ENCODE measurements around the gene MKLN1. TPM values are rescaled to one million over a fixed set of nuclear protein-coding genes. Genes with fewer than 3 reads are reported as not detected.
A peak's percentile ranks its signal among the peaks of the same experiment; 100 is the strongest.

The MKLN1 gene
- total and polyA plus RNA-seq, 7 experiments from 2014 or later, result 30.8 to 69.8 (median 56.7) TPM

DNA sequence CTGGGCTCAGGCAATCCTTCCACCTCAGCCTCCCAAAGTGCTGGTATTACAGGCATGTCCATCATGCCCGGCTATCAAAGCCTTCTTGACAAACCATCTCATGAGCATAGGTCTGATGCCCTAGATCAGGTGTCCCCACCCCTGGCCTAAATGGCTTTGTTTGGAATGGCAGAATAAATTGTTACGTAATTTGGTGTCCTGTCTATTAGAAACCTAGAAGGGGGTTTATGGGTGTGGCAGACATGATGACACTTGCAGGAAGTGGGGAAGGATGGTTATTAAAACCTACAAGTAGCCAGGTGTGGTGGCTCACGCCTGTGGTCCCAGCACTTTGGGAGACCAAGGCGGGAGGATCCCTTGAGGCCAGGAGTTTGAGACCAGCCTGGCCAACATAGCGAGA, 38.6 kb upstream of the MKLN1 start:
- CTCF ChIA-PET, result no interaction called here
- intact Hi-C loops (cut with micrococcal nuclease), result no loop called here

DNA sequence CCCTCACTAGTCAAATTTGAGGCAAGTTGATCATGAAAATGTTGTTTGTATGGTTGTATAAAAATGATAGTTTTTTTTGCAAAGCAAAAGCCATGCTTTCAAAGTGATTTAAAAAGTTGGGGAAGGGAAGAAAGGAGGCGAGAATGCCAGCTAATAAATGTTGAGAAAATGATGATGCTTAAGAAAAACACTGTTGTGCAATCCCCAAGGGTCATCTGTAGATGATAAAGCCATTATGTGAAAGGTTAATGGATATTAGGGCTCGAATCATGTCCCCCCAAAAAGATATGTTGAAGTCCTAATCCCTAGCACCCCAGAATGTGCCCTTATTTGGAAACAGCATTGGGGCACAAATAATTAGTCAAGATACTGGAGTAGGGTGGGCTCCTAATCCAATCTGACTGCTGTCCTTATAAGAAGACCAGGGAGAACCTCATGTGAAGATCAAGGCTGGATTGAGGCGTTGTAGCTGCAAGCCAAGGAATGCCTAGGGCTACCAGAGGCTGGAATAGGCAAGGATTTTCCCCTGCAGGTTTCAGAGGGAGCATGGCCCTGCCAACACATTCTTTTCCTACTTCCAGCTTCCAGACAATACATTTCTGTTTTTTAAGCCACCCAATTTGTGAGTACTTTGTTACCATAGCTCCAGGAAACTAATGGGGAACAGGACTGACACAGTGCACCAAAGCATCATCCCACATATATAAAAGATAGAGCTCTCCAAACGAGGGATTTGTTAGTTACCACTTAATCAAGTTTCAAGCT, 35.4 kb upstream of the MKLN1 start:
- CTCF ChIA-PET, result interaction anchor here (0.6 to 0.9 kb wide), 2 partner anchors 11 to 196 kb away, joined by 3 read pairs; no protein-coding TSS in a partner anchor
- Histone ChIP-seq H3K27ac (ENCODE audit: low read depth, low read length) (no peak overlapping the region), H3K4me1 (ENCODE audit: control insufficient read depth in 2 of 2, insufficient read depth in 2 of 2, low read length in 2 of 2) (no peaks in the 10 kb centered on the region), H3K36me3 (ENCODE audit: control insufficient read depth in 2 of 3, insufficient read depth in 3 of 3, low read length in 3 of 3) (no peaks in the 10 kb centered on the region), H3K9me3 (ENCODE audit: control insufficient read depth in 2 of 3, low read length in 3 of 3) (no peaks in the 10 kb centered on the region), H3K4me3 (ENCODE audit: low read length) (no peak overlapping the region), H3K27me3 (ENCODE audit: control insufficient read depth in 2 of 2, insufficient read depth in 2 of 2, low read length in 2 of 2) (no peaks in the 10 kb centered on the region)
- no peaks in the 10 kb centered on the region for H3K4me1 Mint-ChIP-seq
- DNase-seq, result no peak
- H3K27me3 Mint-ChIP-seq, result peaks cover 0 to 9% (median 0%) of the 10 kb centered on the region in 5 donors
- H3K27ac Mint-ChIP-seq, result no peak overlapping the region
- intact Hi-C loops (cut with micrococcal nuclease), result no loop called here
- POLR2A ChIA-PET, result interaction anchor here (0.6 kb wide), 1 partner anchor 406 kb away, joined by 3 read pairs; no protein-coding TSS in a partner anchor
- ATAC-seq, result no peak
- no peak overlapping the region for H3K4me3 Mint-ChIP-seq
- H3K36me3 Mint-ChIP-seq, result peaks cover 0 to 3% (median 0%) of the 10 kb centered on the region in 5 donors
- H3K9me3 Mint-ChIP-seq, result peaks cover 0 to 12% (median 0%) of the 10 kb centered on the region in 11 donors

More for the DNA sequence above, 38.6 kb upstream of the MKLN1 start:
- Histone ChIP-seq H3K9me3 (ENCODE audit: control insufficient read depth in 2 of 3, low read length in 3 of 3) (no peaks in the 10 kb centered on the region), H3K4me3 (ENCODE audit: low read length) (no peak overlapping the region), H3K27ac (ENCODE audit: low read depth, low read length) (no peak overlapping the region), H3K27me3 (ENCODE audit: control insufficient read depth in 2 of 2, insufficient read depth in 2 of 2, low read length in 2 of 2) (no peaks in the 10 kb centered on the region), H3K4me1 (ENCODE audit: control insufficient read depth in 2 of 2, insufficient read depth in 2 of 2, low read length in 2 of 2) (no peaks in the 10 kb centered on the region), H3K36me3 (ENCODE audit: control insufficient read depth in 2 of 3, insufficient read depth in 3 of 3, low read length in 3 of 3) (no peaks in the 10 kb centered on the region)
- Mint-ChIP-seq H3K36me3 (peaks cover 0 to 3% (median 0%) of the 10 kb centered on the region in 5 donors), H3K27ac (no peak overlapping the region), H3K9me3 (peaks cover 0 to 12% (median 0%) of the 10 kb centered on the region in 11 donors), H3K4me3 (no peak overlapping the region), H3K27me3 (peaks cover 0 to 3% (median 0%) of the 10 kb centered on the region in 5 donors), H3K4me1 (no peaks in the 10 kb centered on the region)
- POLR2A ChIA-PET, result no interaction called here
- DNase-seq (no peak), ATAC-seq (no peak)

DNA sequence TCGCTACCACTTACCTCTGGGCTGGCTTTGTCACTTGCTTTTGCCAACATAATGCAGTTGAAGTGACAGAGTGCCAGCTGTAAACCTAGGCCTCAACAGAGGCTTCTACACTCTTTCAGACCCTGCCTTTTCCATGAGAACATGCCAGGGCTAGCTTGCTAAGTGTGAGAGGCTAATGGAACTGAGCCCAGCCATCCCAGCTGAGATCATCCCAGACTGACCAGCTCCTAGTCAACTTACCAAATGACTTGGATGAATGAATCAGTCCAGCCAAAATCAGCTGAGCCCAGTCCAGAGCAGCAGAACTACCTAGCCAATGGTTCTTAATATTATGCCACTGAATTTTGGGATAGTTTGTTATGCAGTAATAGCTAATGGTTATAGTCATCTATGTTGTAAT, 34.7 kb upstream of the MKLN1 start:
- peaks cover 0 to 9% (median 0%) of the 10 kb centered on the region in 5 donors for H3K27me3 Mint-ChIP-seq
- Histone ChIP-seq H3K27ac (ENCODE audit: low read depth, low read length) (no peak overlapping the region), H3K4me1 (ENCODE audit: control insufficient read depth in 2 of 2, insufficient read depth in 2 of 2, low read length in 2 of 2) (no peaks in the 10 kb centered on the region), H3K9me3 (ENCODE audit: control insufficient read depth in 2 of 3, low read length in 3 of 3) (no peaks in the 10 kb centered on the region), H3K27me3 (ENCODE audit: control insufficient read depth in 2 of 2, insufficient read depth in 2 of 2, low read length in 2 of 2) (no peaks in the 10 kb centered on the region), H3K36me3 (ENCODE audit: control insufficient read depth in 2 of 3, insufficient read depth in 3 of 3, low read length in 3 of 3) (no peaks in the 10 kb centered on the region), H3K4me3 (ENCODE audit: low read length) (no peak overlapping the region)
- DNase-seq, result no peak
- no peak overlapping the region for H3K27ac Mint-ChIP-seq
- ChIA-PET CTCF (interaction anchor here (0.6 kb wide), 1 partner anchor 197 kb away, joined by 3 read pairs; no protein-coding TSS in a partner anchor), POLR2A (no interaction called here)
- intact Hi-C loops (cut with micrococcal nuclease), result no loop called here
- H3K36me3 Mint-ChIP-seq, result peaks cover 0 to 2% (median 0%) of the 10 kb centered on the region in 5 donors
- H3K9me3 Mint-ChIP-seq, result peaks cover 0 to 6% (median 0%) of the 10 kb centered on the region in 11 donors
- H3K4me1 Mint-ChIP-seq, result no peaks in the 10 kb centered on the region
- no peak overlapping the region for H3K4me3 Mint-ChIP-seq
- no peak for ATAC-seq

DNA sequence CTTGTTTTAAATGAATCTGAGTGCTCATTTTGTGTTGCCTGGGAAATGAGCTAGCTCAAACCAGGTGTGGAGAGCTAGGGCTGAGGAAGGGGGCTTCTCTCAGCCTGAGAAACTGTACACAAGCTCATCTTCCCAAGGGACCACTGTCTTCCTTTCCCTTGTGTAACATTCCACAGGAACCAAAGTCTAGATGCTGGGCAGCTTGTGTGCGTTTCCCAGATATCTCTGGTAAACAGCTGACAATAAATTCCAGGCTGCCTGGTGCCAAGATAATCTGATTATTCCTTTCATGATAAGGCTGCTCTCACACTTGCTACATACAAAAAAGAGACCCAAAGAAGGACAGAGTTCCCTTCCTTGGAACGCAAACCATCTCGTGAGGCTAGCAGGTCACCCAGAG, 33.1 kb upstream of the MKLN1 start:
- H3K27me3 Mint-ChIP-seq, result peaks cover 0 to 9% (median 0%) of the 10 kb centered on the region in 5 donors
- CTCF ChIA-PET, result no interaction called here

DNA sequence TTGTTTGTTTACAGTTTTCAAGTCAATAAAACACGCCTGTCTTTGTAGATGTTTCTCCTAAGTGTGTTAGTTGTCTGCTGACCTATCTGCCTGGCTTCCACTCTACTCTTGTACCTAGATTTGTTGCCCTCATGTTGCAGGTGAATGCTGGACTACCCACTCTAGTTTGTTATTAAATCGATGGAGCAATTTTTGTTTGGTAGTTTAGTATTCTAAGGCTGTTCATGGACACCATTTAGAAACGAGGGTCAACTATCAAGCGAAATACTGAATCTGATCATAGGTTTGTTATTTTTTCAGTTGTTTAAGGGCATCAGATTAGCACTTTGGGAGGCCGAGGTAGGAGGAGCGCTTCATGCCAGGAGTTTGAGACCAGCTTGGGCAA, 29.1 kb upstream of the MKLN1 start:
- Mint-ChIP-seq H3K36me3 (no peaks in the 10 kb centered on the region), H3K4me1 (no peaks in the 10 kb centered on the region), H3K4me3 (no peak overlapping the region), H3K9me3 (no peaks in the 10 kb centered on the region), H3K27me3 (peaks cover 0 to 13% (median 0%) of the 10 kb centered on the region in 5 donors), H3K27ac (no peak overlapping the region)
- no peak for DNase-seq
- ChIA-PET CTCF (interaction anchor here (1.4 kb wide), 1 partner anchor 229 kb away, joined by 3 read pairs; no protein-coding TSS in a partner anchor), POLR2A (no interaction called here)
- Histone ChIP-seq H3K27me3 (ENCODE audit: control insufficient read depth in 2 of 2, insufficient read depth in 2 of 2, low read length in 2 of 2) (no peaks in the 10 kb centered on the region), H3K4me3 (ENCODE audit: low read length) (no peak overlapping the region), H3K4me1 (ENCODE audit: control insufficient read depth in 2 of 2, insufficient read depth in 2 of 2, low read length in 2 of 2) (no peaks in the 10 kb centered on the region), H3K9me3 (ENCODE audit: control insufficient read depth in 2 of 3, low read length in 3 of 3) (no peaks in the 10 kb centered on the region), H3K36me3 (ENCODE audit: control insufficient read depth in 2 of 3, insufficient read depth in 3 of 3, low read length in 3 of 3) (no peaks in the 10 kb centered on the region), H3K27ac (ENCODE audit: low read depth, low read length) (no peak overlapping the region)
- intact Hi-C loops (cut with micrococcal nuclease), result no loop called here
- ATAC-seq, result no peak

More for the DNA sequence above, 33.1 kb upstream of the MKLN1 start:
- H3K27ac Mint-ChIP-seq, result no peak overlapping the region
- H3K4me1 Mint-ChIP-seq, result no peaks in the 10 kb centered on the region
- no peaks in the 10 kb centered on the region for H3K9me3 Mint-ChIP-seq
- no peak overlapping the region for H3K4me3 ChIP-seq (ENCODE audit: low read length)
- POLR2A ChIA-PET, result no interaction called here
- H3K36me3 Mint-ChIP-seq, result no peaks in the 10 kb centered on the region
- ATAC-seq (no peak), DNase-seq (no peak)
- H3K27ac ChIP-seq (ENCODE audit: low read depth, low read length), result no peak overlapping the region
- no peaks in the 10 kb centered on the region for H3K4me1 ChIP-seq (ENCODE audit: control insufficient read depth in 2 of 2, insufficient read depth in 2 of 2, low read length in 2 of 2)
- no peaks in the 10 kb centered on the region for H3K27me3 ChIP-seq (ENCODE audit: control insufficient read depth in 2 of 2, insufficient read depth in 2 of 2, low read length in 2 of 2)
- intact Hi-C loops (cut with micrococcal nuclease), result no loop called here
- no peaks in the 10 kb centered on the region for H3K9me3 ChIP-seq (ENCODE audit: control insufficient read depth in 2 of 3, low read length in 3 of 3)
- no peaks in the 10 kb centered on the region for H3K36me3 ChIP-seq (ENCODE audit: control insufficient read depth in 2 of 3, insufficient read depth in 3 of 3, low read length in 3 of 3)
- H3K4me3 Mint-ChIP-seq, result no peak overlapping the region

DNA sequence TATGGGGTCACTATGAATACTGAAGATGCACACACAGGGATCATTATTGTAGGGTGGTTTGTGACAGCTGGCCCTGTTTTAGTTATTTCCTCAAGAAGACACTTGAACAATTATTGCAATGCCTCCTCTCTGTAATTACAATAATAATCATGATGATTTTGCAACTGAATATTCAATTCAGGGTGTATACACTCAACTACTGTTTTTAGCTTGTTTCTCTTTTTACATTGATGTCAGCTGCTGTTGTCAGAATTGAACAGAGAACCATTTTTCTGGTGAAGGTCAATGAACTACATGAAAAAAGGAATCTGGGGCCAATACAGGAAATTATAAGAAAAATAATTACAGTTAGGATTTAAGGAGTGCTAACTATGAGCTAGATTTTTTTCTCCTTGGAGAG, 28.6 kb upstream of the MKLN1 start:
- DNase-seq (no peak), ATAC-seq (no peak)
- Mint-ChIP-seq H3K4me3 (no peak overlapping the region), H3K4me1 (no peaks in the 10 kb centered on the region), H3K27me3 (peaks cover 0 to 11% (median 0%) of the 10 kb centered on the region in 5 donors), H3K9me3 (no peaks in the 10 kb centered on the region), H3K27ac (peak overlapping the region in 1 of 9 donors; percentile 72), H3K36me3 (no peaks in the 10 kb centered on the region)
- Histone ChIP-seq H3K27me3 (ENCODE audit: control insufficient read depth in 2 of 2, insufficient read depth in 2 of 2, low read length in 2 of 2) (no peaks in the 10 kb centered on the region), H3K4me3 (ENCODE audit: low read length) (no peak overlapping the region), H3K4me1 (ENCODE audit: control insufficient read depth in 2 of 2, insufficient read depth in 2 of 2, low read length in 2 of 2) (no peaks in the 10 kb centered on the region), H3K27ac (ENCODE audit: low read depth, low read length) (no peak overlapping the region), H3K9me3 (ENCODE audit: control insufficient read depth in 2 of 3, low read length in 3 of 3) (no peaks in the 10 kb centered on the region), H3K36me3 (ENCODE audit: control insufficient read depth in 2 of 3, insufficient read depth in 3 of 3, low read length in 3 of 3) (no peaks in the 10 kb centered on the region)
- ChIA-PET POLR2A (no interaction called here), CTCF (interaction anchor here (1.4 kb wide), 1 partner anchor 230 kb away, joined by 3 read pairs; no protein-coding TSS in a partner anchor)
- intact Hi-C loops (cut with micrococcal nuclease), result no loop called here
